Epithelial cell of proximal tubule (primary cell): Measurements from ENCODE around the gene CTXN2. TPM values are rescaled to one million over a fixed set of nuclear protein-coding genes. Genes with fewer than 3 reads are reported as not detected.

Experiments
- DNase-seq: peaks from one replicate; pipeline ENCODE4 v3.0.0-alpha.2; 2011; ENCODE audit warnings: low read depth
- H3K4me3 ChIP-seq: 2 replicates; pipeline ENCODE4 v1.5.1; 2011; ENCODE audit warnings: low read depth, mild to moderate bottlenecking, low read length
- total RNA-seq: library from RNA; depleted of rRNA; stranded (reverse); fragments of >200 nt; gene quantifications from 2 replicates; pipeline ENCODE4 v1.2.3, GENCODE V29; 2015
- TF ChIP-seq, protein P1 (sequence below): conservative IDR thresholded peaks from 2 replicates; pipeline ENCODE4 v1.5.1; 2012; ENCODE audit warnings: low read depth, mild to moderate bottlenecking, low read length

CTXN2 gene
- not detected in 2 replicates for total RNA-seq

DNA sequence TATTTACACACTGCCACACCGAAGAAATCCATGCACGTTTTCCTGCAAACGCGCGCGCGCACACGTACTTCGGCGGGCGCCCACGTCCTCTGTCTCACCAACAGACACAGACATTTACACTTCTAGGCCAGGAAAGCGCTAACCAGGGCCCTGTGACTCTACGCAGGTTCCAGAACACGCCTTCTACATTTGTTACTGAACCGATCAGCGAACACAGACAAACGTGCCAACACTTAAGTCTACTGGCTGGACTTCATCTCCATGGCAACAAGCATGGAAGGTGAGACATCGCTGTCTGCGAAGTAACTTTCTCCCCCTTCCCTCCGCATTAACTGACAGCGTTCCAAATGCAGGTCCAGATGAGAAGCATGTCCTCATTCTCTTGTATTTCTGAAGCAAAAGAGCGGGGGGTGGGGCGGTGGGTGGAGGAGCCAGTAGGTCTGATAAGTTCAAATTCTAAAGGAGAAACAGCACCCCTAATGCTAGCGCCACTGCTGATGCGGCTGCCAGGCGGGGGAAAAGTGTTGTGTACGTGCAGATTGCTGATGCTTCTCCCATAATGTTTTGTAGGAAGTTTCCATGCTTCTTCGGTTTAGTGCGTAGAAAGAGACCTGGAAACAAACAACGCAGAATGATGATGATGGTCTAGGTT, at the start of gene CTXN2:
CTXN2 (plus strand) TSS at position 92 of the 652 bp plus-strand sequence. CDS start 9,636 bp downstream, outside the sequence.
- no peak for DNase-seq
- TF ChIP-seq, protein P1, sequence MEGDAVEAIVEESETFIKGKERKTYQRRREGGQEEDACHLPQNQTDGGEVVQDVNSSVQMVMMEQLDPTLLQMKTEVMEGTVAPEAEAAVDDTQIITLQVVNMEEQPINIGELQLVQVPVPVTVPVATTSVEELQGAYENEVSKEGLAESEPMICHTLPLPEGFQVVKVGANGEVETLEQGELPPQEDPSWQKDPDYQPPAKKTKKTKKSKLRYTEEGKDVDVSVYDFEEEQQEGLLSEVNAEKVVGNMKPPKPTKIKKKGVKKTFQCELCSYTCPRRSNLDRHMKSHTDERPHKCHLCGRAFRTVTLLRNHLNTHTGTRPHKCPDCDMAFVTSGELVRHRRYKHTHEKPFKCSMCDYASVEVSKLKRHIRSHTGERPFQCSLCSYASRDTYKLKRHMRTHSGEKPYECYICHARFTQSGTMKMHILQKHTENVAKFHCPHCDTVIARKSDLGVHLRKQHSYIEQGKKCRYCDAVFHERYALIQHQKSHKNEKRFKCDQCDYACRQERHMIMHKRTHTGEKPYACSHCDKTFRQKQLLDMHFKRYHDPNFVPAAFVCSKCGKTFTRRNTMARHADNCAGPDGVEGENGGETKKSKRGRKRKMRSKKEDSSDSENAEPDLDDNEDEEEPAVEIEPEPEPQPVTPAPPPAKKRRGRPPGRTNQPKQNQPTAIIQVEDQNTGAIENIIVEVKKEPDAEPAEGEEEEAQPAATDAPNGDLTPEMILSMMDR, result no peak
- peak within 1 kb of the TSS; percentile 37 for H3K4me3 ChIP-seq

DNA sequence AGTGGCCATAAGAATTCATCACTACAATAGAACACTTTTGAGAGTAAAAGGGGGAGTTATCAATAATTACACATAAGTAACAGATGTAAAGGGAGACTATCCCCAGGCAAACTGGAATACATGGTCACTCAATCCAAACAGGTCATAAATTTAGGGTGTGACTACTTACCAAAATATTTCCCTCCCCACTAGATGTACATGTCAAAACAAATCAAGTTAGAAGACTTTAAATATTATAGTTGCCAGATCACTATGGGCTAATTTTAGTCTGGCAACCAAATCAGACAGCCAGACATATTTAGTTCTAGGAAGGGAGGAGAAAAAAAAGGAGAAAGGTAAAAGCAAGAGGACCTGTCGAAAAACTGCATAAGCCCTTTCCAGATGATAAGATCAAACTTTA, 47.6 kb upstream of the CTXN2 start:
- no peak for DNase-seq
- no peak overlapping the region for H3K4me3 ChIP-seq
- TF ChIP-seq, protein P1, result no peak

DNA sequence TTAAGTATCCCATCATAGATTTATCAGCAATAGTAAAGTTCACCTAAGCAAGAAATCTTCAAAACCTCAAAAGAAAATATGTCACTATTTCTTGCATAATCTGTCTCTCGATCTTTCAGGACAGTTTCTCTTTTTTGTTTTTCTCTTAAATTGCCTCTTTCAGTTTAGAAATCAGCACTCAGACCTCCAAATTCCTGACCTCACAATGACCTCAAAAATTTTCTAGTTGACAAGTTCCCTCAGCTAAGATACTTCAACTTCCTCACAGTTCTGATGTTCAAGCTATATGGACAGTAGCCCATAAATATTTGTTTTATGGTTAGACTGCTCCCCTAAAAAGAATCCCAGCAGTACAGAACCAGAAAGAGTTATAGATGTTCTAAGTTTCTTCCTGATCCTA, 46.6 kb upstream of the CTXN2 start:
- TF ChIP-seq, protein P1, result no peak
- DNase-seq, result no peak
- no peak overlapping the region for H3K4me3 ChIP-seq

DNA sequence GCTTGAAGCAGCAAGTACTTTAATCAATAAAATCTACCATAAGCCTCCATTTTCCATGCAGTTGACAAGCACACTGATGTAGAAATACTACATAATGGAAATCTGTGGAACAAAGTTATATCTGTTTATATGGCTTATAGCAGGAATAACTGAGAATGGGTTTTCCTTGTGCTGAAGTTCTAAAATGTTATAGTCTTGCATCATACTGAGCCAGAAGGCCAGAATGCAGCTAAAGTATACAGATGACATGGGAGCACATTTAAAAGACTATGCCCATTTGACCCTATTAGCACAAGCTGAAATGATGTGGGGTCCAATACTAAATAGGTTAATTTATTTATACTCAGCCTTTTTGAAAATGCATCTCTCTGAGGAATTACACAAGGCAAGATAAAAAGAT, 45.5 kb upstream of the CTXN2 start:
- TF ChIP-seq, protein P1, result no peak
- no peak for DNase-seq
- no peak overlapping the region for H3K4me3 ChIP-seq

DNA sequence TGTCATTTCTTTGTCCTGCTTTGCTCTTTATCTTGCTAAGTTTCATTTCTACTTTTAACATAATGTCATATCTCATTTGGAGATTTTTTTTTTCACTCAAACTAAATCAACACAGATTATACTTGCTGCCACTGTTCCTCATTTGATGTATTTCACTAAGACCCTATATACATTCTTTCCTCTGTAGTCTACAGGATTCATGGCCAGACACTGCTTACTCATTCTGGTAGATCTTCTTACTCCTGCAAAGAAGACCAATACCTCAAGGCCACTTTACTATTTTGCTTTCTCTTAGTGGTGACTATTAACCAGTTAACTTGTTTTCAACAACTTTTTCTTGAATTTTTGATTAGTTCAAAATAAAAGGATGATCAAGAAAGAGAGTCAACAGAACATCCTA, 44.1 kb upstream of the CTXN2 start:
- H3K4me3 ChIP-seq, result no peak overlapping the region
- TF ChIP-seq, protein P1, result no peak
- no peak for DNase-seq

DNA sequence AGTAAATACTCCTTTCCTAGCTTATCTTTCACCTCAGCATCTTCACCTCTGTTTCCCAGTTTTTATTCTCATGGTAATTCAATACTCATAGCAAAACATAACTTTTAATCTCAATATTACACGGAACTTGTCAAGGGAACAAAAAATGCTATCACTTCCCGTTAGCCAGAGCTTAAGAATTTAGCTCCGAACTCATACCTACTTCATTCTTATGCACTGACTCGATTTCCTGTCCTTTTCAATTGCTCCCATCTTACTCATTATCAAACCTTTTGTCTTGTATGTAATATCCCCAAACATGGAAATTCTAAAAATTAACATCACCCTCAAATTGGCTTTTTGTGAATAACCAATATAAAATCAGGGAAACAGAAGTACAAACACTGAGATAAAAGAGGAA, 41.6 kb upstream of the CTXN2 start:
- H3K4me3 ChIP-seq, result no peak overlapping the region
- TF ChIP-seq, protein P1, result no peak
- DNase-seq, result no peak

DNA sequence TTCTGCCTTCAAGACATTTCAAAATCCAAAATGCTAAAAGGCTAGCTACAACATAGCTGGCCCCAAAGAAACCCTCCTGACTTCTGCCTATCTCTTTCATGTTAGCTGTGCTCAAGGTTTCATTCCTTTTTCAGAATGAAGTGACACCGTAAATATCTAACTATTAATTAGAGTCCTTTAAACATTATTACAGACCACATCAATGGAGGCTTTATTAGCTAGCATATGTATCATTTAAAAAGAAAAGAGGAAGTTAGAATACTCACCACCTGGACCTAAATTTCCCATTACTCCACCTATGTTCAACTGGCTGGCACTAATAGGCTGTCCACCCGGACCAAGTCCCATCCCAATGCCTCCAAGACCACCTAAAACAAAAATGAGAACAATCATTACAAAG, 37.9 kb upstream of the CTXN2 start:
- TF ChIP-seq, protein P1, result no peak
- no peak overlapping the region for H3K4me3 ChIP-seq
- DNase-seq, result no peak
